GM12878 (cell line): Measurements from ENCODE around the gene MSANTD3. TPM values are rescaled to one million over a fixed set of nuclear protein-coding genes. Genes with fewer than 3 reads are reported as not detected.
A peak's percentile ranks its signal among the peaks of the same experiment; 100 is the strongest.

ENCODE experiments used
- ATAC-seq: fragments of 200-7000 bp; cut with Tn5 transposase; 3 replicates; pipeline ENCODE4 v1.9.1; 2020; ENCODE audit warnings: mild to moderate bottlenecking, moderate library complexity
- BruUV-seq: library from RNA; stranded (reverse); fragments of 400-500 nt; replicated peaks from 2 replicates; lab custom pipeline; 2021; lab: Mats Ljungman, UMichigan
- CTCF ChIA-PET: fragments of 300-600 bp; sonication (Branson Sonifier 250); formaldehyde crosslinking; extraction: SDS; loops from one replicate; lab custom pipeline; 2021; ENCODE audit warnings: inconsistent platforms; lab: Yijun Ruan, JAX
- POLR2A ChIA-PET: fragments of 350-600 bp; formaldehyde crosslinking; extraction: SDS; loops from one replicate; lab custom pipeline; 2021; ENCODE audit warnings: inconsistent platforms; lab: Charles Lee
- RAD21 ChIA-PET: fragments of 300-600 bp; sonication (Branson Sonifier 250); formaldehyde crosslinking; loops from one replicate; lab custom pipeline; 2023; ENCODE audit warnings: antibody characterized with exemption; ENCODE audit not compliant: unreplicated experiment; lab: Charles Lee
- SMC1A ChIA-PET: fragments of 300-600 bp; sonication (Branson Sonifier 250); formaldehyde crosslinking; loops from one replicate; lab custom pipeline; 2023; ENCODE audit not compliant: unreplicated experiment, uncharacterized antibody; lab: Charles Lee
- DNase-seq: peaks from one replicate; pipeline ENCODE4 v3.0.0-alpha.2; 2011; ENCODE audit warnings: low read depth, low spot score
- FAIRE-seq: peaks from 3 replicates; lab custom pipeline; 2011; peaks lifted over from hg19 to GRCh38; lab: Jason Lieb, UNC
- H2AFZ ChIP-seq: 2 replicates; pipeline ENCODE4 v1.6.0; 2011; ENCODE audit warnings: low read depth, low read length, control low read depth; ENCODE audit not compliant: control insufficient read depth
- H3K27ac ChIP-seq: 2 replicates; pipeline ENCODE4 v1.5.1; 2011; ENCODE audit warnings: control low read depth; ENCODE audit not compliant: control insufficient read depth, insufficient read depth
- H3K27me3 ChIP-seq, 2 experiments: replicated peaks in 1 of 2; 2 replicates each; pipeline versions ENCODE4 v1.6.0 to v1.6.1; 2011; ENCODE audit warnings: low read length in 1 of 2; ENCODE audit not compliant: control insufficient read depth in 2 of 2, insufficient read depth in 2 of 2
- H3K36me3 ChIP-seq, 2 experiments: 2 replicates each; pipeline ENCODE4 v1.5.1; 2011; ENCODE audit warnings: low read length in 1 of 2; ENCODE audit not compliant: control insufficient read depth in 2 of 2, insufficient read depth in 2 of 2
- H3K4me1 ChIP-seq: 2 replicates; pipeline ENCODE4 v1.6.1; 2011; ENCODE audit warnings: mild to moderate bottlenecking, low read length, moderate library complexity, mixed read lengths; ENCODE audit not compliant: control insufficient read depth, insufficient read depth
- H3K4me2 ChIP-seq: 2 replicates; pipeline ENCODE4 v1.6.0; 2011; ENCODE audit warnings: control low read depth; ENCODE audit not compliant: control insufficient read depth, insufficient read depth
- H3K4me3 ChIP-seq: fragments of 200-600 bp; sonication (generic); 2 replicates; pipeline ENCODE4 v1.5.1; 2016
- H3K79me2 ChIP-seq: 2 replicates; pipeline ENCODE4 v1.6.0; 2011; ENCODE audit warnings: low read length; ENCODE audit not compliant: control insufficient read depth, insufficient read depth
- H3K9ac ChIP-seq: 2 replicates; pipeline ENCODE4 v1.8.0; 2011; ENCODE audit warnings: low read length, control low read depth, mixed read lengths; ENCODE audit not compliant: control insufficient read depth, insufficient read depth
- H3K9me3 ChIP-seq: replicated peaks from 3 replicates; pipeline ENCODE4 v1.5.1; 2011; ENCODE audit warnings: mild to moderate bottlenecking, low read length; ENCODE audit not compliant: control insufficient read depth, insufficient read depth
- H4K20me1 ChIP-seq: 2 replicates; pipeline ENCODE4 v1.6.0; 2011; ENCODE audit not compliant: control insufficient read depth, insufficient read depth
- BACH1 ChIP-seq: fragments of 450-650 bp; IDR thresholded peaks from 2 replicates; pipeline ENCODE4 v1.6.1; 2017; ENCODE audit warnings: mild to moderate bottlenecking, borderline replicate concordance
- BCL11A ChIP-seq: IDR thresholded peaks from 2 replicates; pipeline ENCODE4 v1.6.1; 2011; ENCODE audit warnings: low read depth, low read length
- BHLHE40 ChIP-seq, 2 experiments: fragments of 450-650 bp in 1 of 2; IDR thresholded peaks; 2 replicates each; pipeline ENCODE4 v1.6.1; 2011 to 2017; ENCODE audit warnings: low read depth in 2 of 2, borderline replicate concordance in 1 of 2, improper control_type of control experiment in 1 of 2, low read length in 1 of 2, mild to moderate bottlenecking in 1 of 2
- CTCF ChIP-seq, 3 experiments: IDR thresholded peaks in 2 of 3; conservative IDR thresholded peaks in 1 of 3; 2 replicates each; pipeline ENCODE4 v1.5.1; 2011; ENCODE audit warnings: low read depth in 3 of 3, low read length in 3 of 3, mild to moderate bottlenecking in 3 of 3, control low read depth in 2 of 3, moderate library complexity in 2 of 3, inconsistent platforms in 1 of 3, mixed read lengths in 1 of 3; ENCODE audit not compliant: control insufficient read depth in 2 of 3, insufficient read depth in 1 of 3; ENCODE audit errors: extremely low read depth in 1 of 3
- MEF2A ChIP-seq: IDR thresholded peaks from 2 replicates; pipeline ENCODE4 v1.6.1; 2011; ENCODE audit warnings: low read depth, mild to moderate bottlenecking, low read length, moderate library complexity; ENCODE audit not compliant: insufficient read depth
- RAD21 ChIP-seq: IDR thresholded peaks from 2 replicates; pipeline ENCODE4 v1.6.1; 2011; ENCODE audit warnings: mild to moderate bottlenecking, low read depth, low read length, moderate library complexity; ENCODE audit not compliant: insufficient read depth
- RUNX3 ChIP-seq: IDR thresholded peaks from 2 replicates; pipeline ENCODE4 v1.6.1; 2012; ENCODE audit warnings: low read length, inconsistent platforms
- SMARCA5 ChIP-seq: fragments of 450-650 bp; IDR thresholded peaks from 2 replicates; pipeline ENCODE4 v1.6.1; 2017; ENCODE audit warnings: mild to moderate bottlenecking
- SMC3 ChIP-seq: IDR thresholded peaks from 2 replicates; pipeline ENCODE4 v1.6.1; 2011; ENCODE audit warnings: low read length, improper control_type of control experiment, borderline replicate concordance
- ZNF384 ChIP-seq: IDR thresholded peaks from 2 replicates; pipeline ENCODE4 v1.6.1; 2012; ENCODE audit warnings: low read depth, mild to moderate bottlenecking, low read length, improper control_type of control experiment, borderline replicate concordance
- WGBS: methylation state at CpG from one replicate; pipeline ENCODE4 v1.1.6; 2016; ENCODE audit warnings: low lambda C conversion rate; ENCODE audit not compliant: insufficient replicate concordance, insufficient coverage; ENCODE audit errors: missing lambda C conversion rate; 5-methylcytosine and 5-hydroxymethylcytosine counted together
- in situ Hi-C: fragments of 300-500 bp; cut with MboI; formaldehyde crosslinking; loops from 9 replicates; pipeline ENCODE4 v1.14.3; 2018; ENCODE audit warnings: mixed read lengths
- intact Hi-C: fragments of 100-400 bp; cut with micrococcal nuclease; formaldehyde crosslinking; loops from one replicate; pipeline ENCODE4 v1.14.2; 2022; ENCODE audit not compliant: unreplicated experiment
- polyA plus RNA-seq, 11 experiments: library from polyadenylated mRNA; depleted of rRNA in 4 of 11; unstranded in 6 of 11; stranded (reverse) in 5 of 11; fragments of >200 nt; fragmentation: Nextera tagmentation in 4 of 11; fragmentation: Illumina TruSeq in 1 of 11; extraction: Ambion mirVana in 4 of 11; extraction: Trizol in 1 of 11; gene quantifications; 1 replicate in 1 of 11; 2 replicates in 10 of 11; pipeline versions ENCODE4 v1.2.1 to v1.2.3, GENCODE V29; 2011 to 2016; ENCODE audit warnings: inconsistent platforms in 2 of 11, missing spikeins in 2 of 11, low read depth in 1 of 11
- total RNA-seq, 4 experiments: library from RNA; depleted of rRNA in 3 of 4; stranded (reverse); fragments of >200 nt in 3 of 4; fragmentation: Illumina TruSeq in 1 of 4; extraction: Trizol in 1 of 4; gene quantifications; 2 replicates each; pipeline versions ENCODE4 v1.2.1 to v1.2.3, GENCODE V29; 2013 to 2021

Gene MSANTD3
- total and polyA plus RNA-seq, 10 of the 15 experiments (the other 5 are each of a cell fraction or from before 2014, with no cell fraction given), result 5.8 to 21.2 (median 14.7) TPM

GRCh38 chr9:100437860-100438805 is 11.2 kb downstream of the MSANTD3 start:
- H3K36me3 ChIP-seq, result no peaks in the 10 kb centered on the region
- ChIA-PET CTCF (interaction anchor here (0.6 to 3.5 kb wide), 29 partner anchors 7 to 1275 kb away, joined by 3 to 25 read pairs (median 4); partner anchors contain the start of gene MSANTD3), SMC1A (interaction anchor here (0.7 to 2.3 kb wide), 9 partner anchors 12 to 113 kb away, joined by 3 to 10 read pairs (median 3); no protein-coding TSS in a partner anchor), POLR2A (interaction anchor here (2.2 kb wide), 1 partner anchor 10 kb away, joined by 4 read pairs; no protein-coding TSS in a partner anchor), RAD21 (interaction anchor here (1.4 to 1.9 kb wide), 4 partner anchors 11 to 123 kb away, joined by 3 to 5 read pairs (median 4); partner anchors contain the start of gene MSANTD3)
- in situ Hi-C loops, result loop anchor here (10.0 kb wide), 1 partner anchor 1273 kb away; no protein-coding TSS in a partner anchor
- H3K4me1 ChIP-seq, result no peaks in the 10 kb centered on the region
- H3K27me3 ChIP-seq, result no peaks in the 10 kb centered on the region
- no peak overlapping the region for H3K9ac ChIP-seq
- no peak overlapping the region for H3K4me2 ChIP-seq
- TF ChIP-seq RUNX3, result peak; percentile 31; the same call in 1 of the 2 replicates
- 0 out of 4 replicates have a peak, but pooled peaks of 1 of the 2 experiments have one; percentile 12 for TF ChIP-seq BHLHE40 (IDR thresholded peaks at IDR 0.05; ENCODE audit: borderline replicate concordance in 1 of 2, low read depth in 2 of 2, low read length in 1 of 2)
- peak; percentile 61 for TF ChIP-seq RAD21
- TF ChIP-seq ZNF384, result no peak
- no peak for TF ChIP-seq MEF2A
- peak; percentile 22; the same call in 1 of the 2 replicates for TF ChIP-seq SMARCA5
- no peak for TF ChIP-seq BACH1
- peak; percentile 88 to 92 (median 91) for TF ChIP-seq CTCF (IDR thresholded peaks at IDR 0.05 in 2 of 3, conservative IDR thresholded peaks at IDR 0.05 in 1 of 3; ENCODE audit: control insufficient read depth in 2 of 3, extremely low read depth in 1 of 3, insufficient read depth in 1 of 3, low read depth in 3 of 3, low read length in 3 of 3)
- no peak for TF ChIP-seq BCL11A
- TF ChIP-seq SMC3, result peak; percentile 64; the same call in 1 of the 2 replicates
- peak; percentile 83 for ATAC-seq
- H4K20me1 ChIP-seq, result no peaks in the 10 kb centered on the region
- DNase-seq, result no peak
- peak; percentile 89 for FAIRE-seq
- H3K27ac ChIP-seq, result no peak overlapping the region
- no TSS peak for BruUV-seq
- no peak overlapping the region for H3K4me3 ChIP-seq
- no peaks in the 10 kb centered on the region for H3K9me3 ChIP-seq
- WGBS, result 6% methylated on average over 1 of the region's 1 CpG
- intact Hi-C loops, result loop anchor here (5.0 to 10.0 kb wide), 4 partner anchors 91 to 1253 kb away; no protein-coding TSS in a partner anchor
- H3K79me2 ChIP-seq, result no peaks in the 10 kb centered on the region
- no peak overlapping the region; the same call in 1 of the 2 replicates for H2AFZ ChIP-seq
